Naive thymus-derived CD4-positive, alpha-beta T cell (primary cell): ENCODE results near the gene LYZL6. TPM values are rescaled to one million over a fixed set of nuclear protein-coding genes. Genes with fewer than 3 reads are reported as not detected.
"Not testable (repeated sequence)": the region's sequence is repeated elsewhere in the genome, so short reads cannot be mapped to it uniquely, and the experiment has no call there.

ENCODE experiments used
- ATAC-seq: fragments of 150-1000 bp; cut with Tn5 transposase; 2 replicates; pipeline ENCODE4 v1.10.0; 2021; ENCODE audit warnings: mild to moderate bottlenecking, moderate library complexity
- CTCF ChIA-PET: fragments of 350-600 bp; sonication (Branson Sonifier 250); formaldehyde crosslinking; loops from one replicate; lab custom pipeline; 2021; ENCODE audit warnings: antibody characterized with exemption; lab: Charles Lee
- POLR2A ChIA-PET: fragments of 350-600 bp; sonication (Branson Sonifier 250); formaldehyde crosslinking; loops from one replicate; lab custom pipeline; 2021; ENCODE audit warnings: antibody characterized with exemption, inconsistent platforms; lab: Charles Lee
- DNase-seq, 9 donors: peaks; one replicate each; pipeline versions ENCODE4 v3.0.0 to v3.0.0-alpha.2; 2020 to 2022; ENCODE audit warnings: mixed read lengths in 1 of 9
- H3K27ac ChIP-seq: one replicate; pipeline ENCODE4 v1.7.0; 2013; ENCODE audit warnings: mild to moderate bottlenecking, low read depth, low read length, moderate library complexity
- H3K27me3 ChIP-seq, 2 donors: one replicate each; pipeline ENCODE4 v1.7.0; 2013; ENCODE audit warnings: low read length in 2 of 2, mild to moderate bottlenecking in 2 of 2, moderate library complexity in 2 of 2; ENCODE audit not compliant: control insufficient read depth in 2 of 2, insufficient read depth in 2 of 2
- H3K36me3 ChIP-seq, 3 experiments: 1 replicate in 2 of 3; 2 replicates in 1 of 3; pipeline ENCODE4 v1.7.0; 2013; ENCODE audit warnings: low read length in 3 of 3, mild to moderate bottlenecking in 3 of 3, moderate library complexity in 1 of 3; ENCODE audit not compliant: insufficient read depth in 3 of 3, control insufficient read depth in 2 of 3
- H3K4me1 ChIP-seq, 2 donors: one replicate each; pipeline ENCODE4 v1.7.0; 2013; ENCODE audit warnings: low read length in 2 of 2, mild to moderate bottlenecking in 2 of 2, moderate library complexity in 1 of 2; ENCODE audit not compliant: control insufficient read depth in 2 of 2, insufficient read depth in 2 of 2
- H3K4me3 ChIP-seq: 2 replicates; pipeline ENCODE4 v1.7.0; 2013; ENCODE audit warnings: mild to moderate bottlenecking, low read length
- H3K9me3 ChIP-seq, 3 experiments: 1 replicate in 2 of 3; 2 replicates in 1 of 3; pipeline ENCODE4 v1.7.0; 2013; ENCODE audit warnings: low read length in 3 of 3; ENCODE audit not compliant: control insufficient read depth in 2 of 3
- H3K27ac Mint-ChIP-seq, 9 donors: one replicate each; pipeline ENCODE4 v1.8.0; 2020 to 2022; ENCODE audit warnings: mixed read lengths in 9 of 9, mild to moderate bottlenecking in 8 of 9, moderate library complexity in 5 of 9, inconsistent platforms in 2 of 9
- H3K27me3 Mint-ChIP-seq, 5 donors: one replicate each; pipeline ENCODE4 v1.8.0; 2021 to 2022; ENCODE audit warnings: mixed read lengths in 5 of 5, mild to moderate bottlenecking in 1 of 5
- H3K36me3 Mint-ChIP-seq, 5 donors: one replicate each; pipeline ENCODE4 v1.8.0; 2020 to 2022; ENCODE audit warnings: mixed read lengths in 5 of 5, mild to moderate bottlenecking in 3 of 5, inconsistent platforms in 1 of 5
- H3K4me1 Mint-ChIP-seq, 7 donors: one replicate each; pipeline ENCODE4 v1.8.0; 2020 to 2022; ENCODE audit warnings: mixed read lengths in 7 of 7, mild to moderate bottlenecking in 3 of 7, inconsistent platforms in 1 of 7
- H3K4me3 Mint-ChIP-seq, 10 donors: one replicate each; pipeline ENCODE4 v1.8.0; 2020 to 2022; ENCODE audit warnings: mild to moderate bottlenecking in 10 of 10, mixed read lengths in 10 of 10, moderate library complexity in 6 of 10, inconsistent platforms in 2 of 10
- H3K9me3 Mint-ChIP-seq, 11 donors: one replicate each; pipeline ENCODE4 v1.8.0; 2020 to 2022; ENCODE audit warnings: mixed read lengths in 11 of 11, mild to moderate bottlenecking in 4 of 11, inconsistent platforms in 1 of 11, moderate library complexity in 1 of 11
- intact Hi-C, 2 donors: fragments of 100-400 bp; cut with micrococcal nuclease; formaldehyde crosslinking; loops; one replicate each; pipeline ENCODE4 v1.15.1; 2023
- polyA plus RNA-seq, 2 donors: library from polyadenylated mRNA; unstranded; fragments of 300-500 nt; fragmentation: Illumina TruSeq; gene quantifications; one replicate each; pipeline ENCODE4 v1.2.3, GENCODE V29; 2021
- total RNA-seq, 6 experiments: library from RNA in 5 of 6; stranded (reverse) in 5 of 6; gene quantifications; 1 replicate in 5 of 6; 2 replicates in 1 of 6; pipeline ENCODE4 v1.2.3 and lab custom pipeline; 2021 to 2026

Gene LYZL6
- total and polyA plus RNA-seq, 7 experiments from 2014 or later: not detected

- POLR2A ChIA-PET: no interaction called here
- peaks cover 0 to 4% (median 0%) of the 10 kb centered on the region in 11 donors for H3K9me3 Mint-ChIP-seq
- no peak for ATAC-seq
Observed at GRCh38 chr17:35953720-35954119, 10.2 kb upstream of the LYZL6 start.

DNA sequence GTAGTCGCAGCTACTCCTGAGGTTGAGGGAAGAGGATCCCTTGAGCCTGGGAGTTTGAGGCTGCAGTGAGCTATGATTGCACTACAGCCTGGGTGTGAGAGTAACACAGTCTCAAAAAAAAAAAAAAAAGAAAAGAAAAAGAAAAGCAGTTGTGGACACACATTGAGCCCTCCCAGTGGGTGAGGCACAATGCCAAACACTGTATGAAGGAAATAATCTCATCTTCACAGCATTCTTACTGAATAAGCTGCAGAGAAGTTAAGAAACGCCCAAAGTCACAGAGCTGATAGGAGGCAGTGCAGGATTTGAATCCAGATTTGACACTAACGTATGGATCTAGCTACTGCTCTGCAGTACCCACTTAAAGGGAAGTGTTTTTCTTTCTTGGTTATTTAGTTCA, 5.9 kb upstream of the LYZL6 start:
- no peak overlapping the region for H3K27ac Mint-ChIP-seq
- H3K4me1 Mint-ChIP-seq: peaks cover 0 to 2% (median 0%) of the 10 kb centered on the region in 7 donors
- Histone ChIP-seq H3K4me3 (no peak overlapping the region), H3K27me3 (no peaks in the 10 kb centered on the region), H3K27ac (no peak overlapping the region), H3K36me3 (no peaks in the 10 kb centered on the region), H3K9me3 (no peaks in the 10 kb centered on the region), H3K4me1 (no peaks in the 10 kb centered on the region)
- H3K27me3 Mint-ChIP-seq: peaks cover 0 to 18% (median 0%) of the 10 kb centered on the region in 5 donors
- ChIA-PET POLR2A (interaction anchor here (0.6 kb wide), 1 partner anchor 930 kb away, joined by 4 read pairs; no protein-coding TSS in a partner anchor), CTCF (interaction anchor here (0.6 to 0.7 kb wide), 2 partner anchors 22 to 200 kb away, joined by 4 to 5 read pairs; no protein-coding TSS in a partner anchor)
- no peak overlapping the region for H3K4me3 Mint-ChIP-seq
- DNase-seq: no peak
- no peak for ATAC-seq
- intact Hi-C loops: no loop called here
- H3K36me3 Mint-ChIP-seq: no peaks in the 10 kb centered on the region
- no peaks in the 10 kb centered on the region for H3K9me3 Mint-ChIP-seq

More at GRCh38 chr17:35953720-35954119, 10.2 kb upstream of the LYZL6 start:
- Histone ChIP-seq H3K27ac (no peak overlapping the region), H3K27me3 (no peaks in the 10 kb centered on the region), H3K4me3 (no peak overlapping the region), H3K36me3 (no peaks in the 10 kb centered on the region), H3K9me3 (no peaks in the 10 kb centered on the region), H3K4me1 (no peaks in the 10 kb centered on the region)
- DNase-seq: no peak
- Mint-ChIP-seq H3K4me1 (peaks cover 0 to 2% (median 0%) of the 10 kb centered on the region in 7 donors), H3K27me3 (peaks cover 0 to 52% (median 9%) of the 10 kb centered on the region in 5 donors), H3K27ac (no peak overlapping the region), H3K36me3 (peaks cover 0 to 4% (median 0%) of the 10 kb centered on the region in 5 donors), H3K4me3 (no peak overlapping the region)
- CTCF ChIA-PET: no interaction called here
- intact Hi-C loops: no loop called here

GRCh38 chr17:35948092-35948491, 4.6 kb upstream of the LYZL6 start:
- Histone ChIP-seq H3K4me3 (no peak overlapping the region), H3K4me1 (no peaks in the 10 kb centered on the region), H3K36me3 (no peaks in the 10 kb centered on the region), H3K27ac (no peak overlapping the region), H3K9me3 (no peaks in the 10 kb centered on the region), H3K27me3 (no peaks in the 10 kb centered on the region)
- Mint-ChIP-seq H3K9me3 (no peaks in the 10 kb centered on the region), H3K4me1 (peaks cover 0 to 2% (median 0%) of the 10 kb centered on the region in 7 donors), H3K27ac (no peak overlapping the region), H3K36me3 (no peaks in the 10 kb centered on the region), H3K27me3 (peaks cover 0 to 19% (median 4%) of the 10 kb centered on the region in 5 donors), H3K4me3 (no peak overlapping the region)
- ATAC-seq: no peak
- CTCF ChIA-PET: no interaction called here
- no peak for DNase-seq
- intact Hi-C loops: no loop called here
- POLR2A ChIA-PET: no interaction called here

- no peak overlapping the region for H3K27ac Mint-ChIP-seq
- Histone ChIP-seq H3K36me3 (no peaks in the 10 kb centered on the region), H3K4me3 (no peak overlapping the region), H3K9me3 (no peaks in the 10 kb centered on the region), H3K27me3 (no peaks in the 10 kb centered on the region), H3K27ac (no peak overlapping the region), H3K4me1 (no peaks in the 10 kb centered on the region)
- peaks cover 0 to 13% (median 6%) of the 10 kb centered on the region in 5 donors for H3K27me3 Mint-ChIP-seq
- H3K9me3 Mint-ChIP-seq: no peaks in the 10 kb centered on the region
- no peaks in the 10 kb centered on the region for H3K36me3 Mint-ChIP-seq
- H3K4me1 Mint-ChIP-seq: peaks cover 0 to 2% (median 0%) of the 10 kb centered on the region in 7 donors
- ChIA-PET POLR2A (no interaction called here), CTCF (no interaction called here)
- ATAC-seq (peak; percentile 86), DNase-seq (peak in 7 of 9 donors; percentile 8 to 43 (median 18))
- no peak overlapping the region for H3K4me3 Mint-ChIP-seq
- intact Hi-C loops: loop anchor here in 1 of 2 donors (2.0 kb wide), 1 partner anchor 98 kb away; no protein-coding TSS in a partner anchor
Observed at GRCh38 chr17:35947156-35947585, 3.7 kb upstream of the LYZL6 start.

- Mint-ChIP-seq H3K4me1 (peaks cover 0 to 2% (median 0%) of the 10 kb centered on the region in 7 donors), H3K9me3 (no peaks in the 10 kb centered on the region), H3K27ac (peak overlapping the region in 1 of 9 donors; percentile 71), H3K4me3 (no peak overlapping the region), H3K36me3 (no peaks in the 10 kb centered on the region), H3K27me3 (peaks cover 0 to 21% (median 6%) of the 10 kb centered on the region in 5 donors)
- no peak for ATAC-seq
- Histone ChIP-seq H3K4me3 (no peak overlapping the region), H3K27me3 (no peaks in the 10 kb centered on the region), H3K9me3 (no peaks in the 10 kb centered on the region), H3K27ac (no peak overlapping the region), H3K4me1 (no peaks in the 10 kb centered on the region), H3K36me3 (no peaks in the 10 kb centered on the region)
- DNase-seq: no peak
- ChIA-PET CTCF (no interaction called here), POLR2A (no interaction called here)
- intact Hi-C loops: no loop called here
Observed at GRCh38 chr17:35944151-35944550, 638 bp upstream of the LYZL6 start.

DNA sequence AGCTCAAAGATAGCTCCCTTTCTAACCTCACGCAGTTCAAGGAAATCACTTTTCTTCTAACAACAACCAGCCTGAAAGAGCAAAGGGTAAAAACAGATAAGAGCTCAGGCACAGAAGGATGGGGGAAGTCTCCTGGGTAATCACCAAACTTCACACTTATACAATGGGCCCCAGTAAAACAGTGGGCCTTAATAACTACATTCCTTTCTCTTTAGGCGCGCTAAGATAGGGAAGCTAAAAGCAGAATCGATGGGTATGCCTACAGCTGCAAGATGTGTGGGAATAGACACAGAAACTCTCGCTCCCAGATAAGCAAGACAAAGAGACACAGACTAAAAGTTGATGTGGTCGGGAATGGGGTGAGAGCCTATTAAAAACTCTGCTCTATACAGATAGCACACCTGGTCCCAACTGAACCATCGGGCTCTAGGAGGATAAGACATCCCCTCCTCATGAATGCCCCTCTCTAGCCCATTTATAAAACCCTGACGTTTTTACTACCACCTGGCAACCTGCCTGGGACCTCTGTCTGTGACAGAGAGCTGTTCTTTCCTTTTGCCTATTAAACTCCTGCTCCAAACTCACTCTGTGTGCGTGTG, 826 bp downstream of the LYZL6 start:
- no peak overlapping the region for H3K27ac ChIP-seq
- H3K27ac Mint-ChIP-seq: no peak overlapping the region
- no peaks in the 10 kb centered on the region for H3K9me3 ChIP-seq
- H3K36me3 ChIP-seq: no peaks in the 10 kb centered on the region
- no peaks in the 10 kb centered on the region for H3K27me3 ChIP-seq
- no peaks in the 10 kb centered on the region for H3K4me1 ChIP-seq
- H3K27me3 Mint-ChIP-seq: peaks cover 0 to 21% (median 6%) of the 10 kb centered on the region in 5 donors
- no peaks in the 10 kb centered on the region for H3K36me3 Mint-ChIP-seq
- no peak overlapping the region for H3K4me3 Mint-ChIP-seq
- ATAC-seq: no peak
- ChIA-PET POLR2A (no interaction called here), CTCF (no interaction called here)
- H3K4me3 ChIP-seq: no peak overlapping the region
- peaks cover 0 to 2% (median 0%) of the 10 kb centered on the region in 7 donors for H3K4me1 Mint-ChIP-seq
- no peaks in the 10 kb centered on the region for H3K9me3 Mint-ChIP-seq
- intact Hi-C loops: no loop called here
- no peak for DNase-seq

GRCh38 chr17:35938492-35938891, 5.0 kb downstream of the LYZL6 start:
- POLR2A ChIA-PET, ATAC-seq, H3K36me3 ChIP-seq, DNase-seq, H3K36me3 Mint-ChIP-seq, H3K9me3 Mint-ChIP-seq, H3K27ac Mint-ChIP-seq, H3K27me3 ChIP-seq, H3K4me1 Mint-ChIP-seq, H3K27ac ChIP-seq, H3K9me3 ChIP-seq, CTCF ChIA-PET, intact Hi-C loops, H3K4me1 ChIP-seq, H3K4me3 ChIP-seq, H3K4me3 Mint-ChIP-seq: not testable (repeated sequence)
- peaks cover 0 to 18% (median 5%) of the 10 kb centered on the region in 5 donors for H3K27me3 Mint-ChIP-seq
